ENCODE data around the gene AEN.

- TF ChIP-seq, protein P1, sequence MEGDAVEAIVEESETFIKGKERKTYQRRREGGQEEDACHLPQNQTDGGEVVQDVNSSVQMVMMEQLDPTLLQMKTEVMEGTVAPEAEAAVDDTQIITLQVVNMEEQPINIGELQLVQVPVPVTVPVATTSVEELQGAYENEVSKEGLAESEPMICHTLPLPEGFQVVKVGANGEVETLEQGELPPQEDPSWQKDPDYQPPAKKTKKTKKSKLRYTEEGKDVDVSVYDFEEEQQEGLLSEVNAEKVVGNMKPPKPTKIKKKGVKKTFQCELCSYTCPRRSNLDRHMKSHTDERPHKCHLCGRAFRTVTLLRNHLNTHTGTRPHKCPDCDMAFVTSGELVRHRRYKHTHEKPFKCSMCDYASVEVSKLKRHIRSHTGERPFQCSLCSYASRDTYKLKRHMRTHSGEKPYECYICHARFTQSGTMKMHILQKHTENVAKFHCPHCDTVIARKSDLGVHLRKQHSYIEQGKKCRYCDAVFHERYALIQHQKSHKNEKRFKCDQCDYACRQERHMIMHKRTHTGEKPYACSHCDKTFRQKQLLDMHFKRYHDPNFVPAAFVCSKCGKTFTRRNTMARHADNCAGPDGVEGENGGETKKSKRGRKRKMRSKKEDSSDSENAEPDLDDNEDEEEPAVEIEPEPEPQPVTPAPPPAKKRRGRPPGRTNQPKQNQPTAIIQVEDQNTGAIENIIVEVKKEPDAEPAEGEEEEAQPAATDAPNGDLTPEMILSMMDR (IDR thresholded peaks at IDR 0.05), result no peak
- TF ChIP-seq POLR2A (IDR thresholded peaks at IDR 0.05) (no peak), EP300 (IDR thresholded peaks at IDR 0.05) (no peak)
Observed at GRCh38 chr15:88586401-88587162, 34.6 kb upstream of the AEN start.
